ENCODE measurements around the gene MED4. TPM values are rescaled to one million over a fixed set of nuclear protein-coding genes. Genes with fewer than 3 reads are reported as not detected.
"Not testable (repeated sequence)": the region's sequence is repeated elsewhere in the genome, so short reads cannot be mapped to it uniquely, and the experiment has no call there.

MED4 gene
- polyA plus RNA-seq, 4 donors = 79.8 to 106 (median 86.0) TPM

DNA sequence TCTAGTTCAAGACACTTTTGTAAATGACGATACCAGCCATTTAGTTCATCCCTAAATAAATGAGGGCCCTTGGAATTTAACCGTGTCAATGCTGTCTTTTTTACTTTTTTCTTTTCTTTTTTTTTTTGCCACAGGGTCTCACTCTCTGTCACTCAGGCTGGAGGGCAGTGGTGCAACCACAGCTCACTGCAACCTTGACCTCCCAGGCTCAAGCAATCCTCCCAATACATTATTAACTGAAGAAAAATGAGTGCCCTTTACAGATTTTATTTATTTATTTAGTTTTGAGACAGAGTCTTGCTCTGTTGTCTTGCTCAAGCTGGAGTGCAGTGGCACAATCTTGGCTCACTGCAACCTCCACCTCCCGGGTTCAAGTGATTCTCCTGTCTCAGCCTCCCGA is 2.9 kb upstream of the MED4 start:
- no peak for DNase-seq (ENCODE audit: low read depth in 4 of 4, low spot score in 2 of 4)

DNA sequence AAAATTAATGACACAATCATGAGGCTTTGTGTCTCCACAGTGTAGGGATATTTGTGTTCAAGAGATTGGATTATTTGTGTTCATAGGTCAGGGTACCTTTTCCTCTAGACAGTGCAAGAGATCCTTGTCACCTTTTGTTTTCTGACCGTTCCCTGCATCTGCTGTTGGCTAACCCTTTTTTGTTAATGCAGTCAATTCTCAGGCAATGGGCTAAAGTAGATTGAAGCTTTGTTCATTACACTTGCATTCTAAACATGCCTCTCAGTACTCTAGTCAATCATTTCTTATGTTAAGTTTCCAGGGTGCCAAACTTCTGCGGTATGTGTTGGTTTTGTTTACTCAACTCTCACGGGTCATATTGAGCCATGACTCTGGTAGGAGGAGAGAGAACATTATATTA is 1.8 kb upstream of the MED4 start:
- DNase-seq (ENCODE audit: low read depth in 4 of 4, low spot score in 2 of 4) = no peak

DNA sequence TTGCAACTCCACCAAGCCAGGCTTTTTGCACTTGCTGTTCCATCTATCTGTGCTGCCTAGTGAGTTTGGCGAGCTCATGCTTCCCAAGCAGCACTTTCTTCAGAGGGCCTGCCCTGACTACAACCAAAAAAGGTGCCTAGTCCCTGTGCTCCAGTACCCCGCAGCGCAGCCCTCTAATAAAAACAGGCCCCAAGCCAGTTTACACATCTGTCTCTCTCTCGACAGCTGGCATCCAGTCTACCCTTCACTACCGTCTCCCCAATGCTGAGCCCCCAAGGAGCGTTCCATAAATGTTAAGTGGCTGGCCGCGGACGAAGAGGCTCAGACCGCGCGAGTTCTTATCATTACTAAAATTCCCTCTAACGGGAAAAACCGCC is 512 bp downstream of the MED4 start:
- DNase-seq (ENCODE audit: low read depth in 4 of 4, low spot score in 2 of 4) = no peak

DNA sequence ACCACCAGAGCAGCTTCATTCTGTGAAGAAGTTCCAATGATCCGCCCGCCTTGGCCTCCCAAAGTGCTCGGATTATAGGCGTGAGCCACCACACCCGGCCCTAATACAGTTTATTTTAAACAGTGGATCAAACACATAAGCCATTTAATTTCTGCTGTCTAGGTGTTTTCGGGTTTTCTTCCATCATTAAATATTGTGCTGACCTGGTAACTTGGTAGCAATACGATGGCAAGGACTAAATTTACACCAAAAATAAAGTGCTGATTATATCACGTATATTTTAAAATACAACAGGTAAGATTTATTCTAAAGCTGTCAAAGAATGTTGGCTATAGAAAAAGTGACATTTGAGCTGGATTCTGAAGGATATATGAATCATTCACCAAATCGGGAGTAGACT is 1.3 kb downstream of the MED4 start:
- no peak for DNase-seq (ENCODE audit: low read depth in 4 of 4, low spot score in 2 of 4)

DNA sequence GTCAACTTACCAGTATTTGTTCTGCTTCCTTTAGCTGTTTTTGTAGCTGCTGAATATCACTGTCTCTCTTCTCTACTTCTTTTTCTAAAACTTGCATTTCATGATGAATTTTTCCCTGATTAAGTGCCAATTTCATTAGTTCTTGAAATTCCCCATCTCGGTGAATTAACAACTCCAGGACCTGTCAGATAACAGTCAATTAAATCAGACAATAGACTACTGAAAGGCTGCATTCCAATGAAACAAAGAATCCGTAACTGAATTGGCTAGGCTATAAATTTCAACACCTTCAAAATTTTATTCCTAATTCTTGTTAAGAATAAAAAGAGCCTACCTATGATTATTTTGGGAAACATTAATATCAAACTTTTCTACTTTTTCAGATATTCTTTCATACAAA is 8.6 kb downstream of the MED4 start:
- DNase-seq (ENCODE audit: low read depth in 4 of 4, low spot score in 2 of 4) = no peak

DNA sequence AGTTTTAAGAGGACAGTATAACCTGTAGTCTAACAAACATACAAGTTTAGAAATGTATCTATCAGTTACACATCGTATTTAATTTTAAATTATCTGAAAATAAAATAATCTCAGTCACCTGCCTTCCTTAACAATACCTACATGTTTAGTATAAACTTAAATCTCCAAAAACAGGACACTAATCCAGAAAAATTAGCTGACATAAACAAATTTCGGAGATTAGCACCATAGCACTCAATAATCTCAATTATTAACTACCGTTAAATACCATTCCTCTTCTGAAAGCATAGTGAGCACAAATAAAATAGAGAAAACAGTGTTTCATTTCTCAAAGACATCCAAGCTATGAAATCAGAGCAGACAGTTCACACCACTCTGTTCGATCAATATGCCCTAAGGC is 13.2 kb downstream of the MED4 start:
- no peak for DNase-seq (ENCODE audit: low read depth in 4 of 4, low spot score in 2 of 4)

DNA sequence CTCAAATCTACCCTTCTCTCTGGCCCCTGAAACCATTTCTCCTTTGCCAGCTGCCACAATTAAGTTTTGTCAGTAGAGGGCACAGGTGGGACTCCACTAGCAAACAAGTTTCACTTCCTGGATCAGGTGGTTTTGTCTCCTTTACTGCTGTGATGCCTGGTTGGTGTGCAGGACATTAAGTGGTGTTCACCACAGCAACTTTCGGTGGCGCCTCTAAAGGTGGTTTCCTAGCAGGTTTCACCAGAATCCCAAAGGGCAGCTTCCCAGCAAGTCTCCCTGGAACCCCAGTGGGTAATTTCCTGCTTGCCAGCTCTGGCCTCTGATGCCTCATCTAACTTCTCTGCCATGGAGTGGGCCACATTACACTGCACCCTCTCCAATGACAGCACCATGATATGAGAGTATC is 16.6 kb downstream of the MED4 start:
- DNase-seq (ENCODE audit: low read depth in 4 of 4, low spot score in 2 of 4) = no peak

DNA sequence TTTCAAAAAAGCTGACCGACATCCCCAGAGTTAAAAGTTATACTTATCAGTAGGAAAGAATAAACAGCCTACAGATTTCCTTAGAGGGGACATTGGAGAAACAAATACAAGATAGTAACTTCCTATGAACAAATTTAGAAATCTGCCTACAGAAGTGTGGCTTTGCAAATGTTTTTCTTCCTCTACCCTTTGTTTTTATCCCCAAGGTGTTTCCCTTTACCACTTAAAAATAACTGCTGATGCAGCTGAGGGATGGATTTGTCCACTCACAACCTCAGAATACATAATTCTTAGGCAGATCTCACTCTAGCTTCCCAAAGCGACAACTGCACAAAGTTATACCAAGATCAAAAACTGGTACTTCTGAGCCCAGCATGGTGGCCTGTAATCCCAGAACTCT is 20.9 kb downstream of the MED4 start:
- DNase-seq (ENCODE audit: low read depth in 4 of 4, low spot score in 2 of 4) = no peak

DNA sequence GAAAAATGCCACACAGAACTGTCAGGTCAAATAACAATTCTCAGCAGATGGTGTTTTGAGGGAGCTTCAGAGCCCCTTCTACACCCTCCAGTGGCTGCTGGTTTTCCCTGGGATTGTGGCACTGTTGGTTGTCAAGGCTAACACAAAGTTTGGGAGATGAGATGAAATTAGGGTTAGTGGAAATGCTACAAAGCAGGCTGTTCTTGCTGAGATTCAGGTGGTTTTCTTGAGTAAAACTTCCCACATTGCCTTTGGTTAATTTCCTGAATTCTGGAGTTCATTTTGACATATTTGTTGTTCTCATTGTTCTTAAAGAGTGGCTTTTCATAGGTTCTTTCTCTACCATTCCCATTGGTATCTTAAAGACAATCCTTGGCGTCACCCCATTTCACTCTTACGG is 22.1 kb downstream of the MED4 start:
- DNase-seq (ENCODE audit: low read depth in 4 of 4, low spot score in 2 of 4) = no peak

DNA sequence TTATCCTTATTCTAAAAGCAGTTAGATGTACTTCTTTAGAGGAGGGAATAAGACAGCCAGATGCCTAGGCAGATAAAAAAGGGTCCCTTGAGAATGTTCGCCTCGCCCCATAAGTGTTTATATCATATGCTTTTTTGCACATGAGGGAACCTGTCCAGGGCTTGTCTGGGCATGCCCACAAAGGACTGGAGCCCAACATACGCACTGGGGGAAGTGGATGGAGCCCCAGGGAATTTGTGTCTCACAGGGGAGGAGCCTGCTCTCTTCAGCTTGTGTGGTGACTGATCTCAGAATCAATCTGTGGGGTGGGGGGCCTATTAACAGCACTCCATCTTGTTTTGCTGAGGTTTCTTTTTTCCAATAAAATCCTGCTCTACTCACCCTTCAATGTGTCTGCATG is 22.6 kb downstream of the MED4 start:
- DNase-seq (ENCODE audit: low read depth in 4 of 4, low spot score in 2 of 4) = no peak

DNA sequence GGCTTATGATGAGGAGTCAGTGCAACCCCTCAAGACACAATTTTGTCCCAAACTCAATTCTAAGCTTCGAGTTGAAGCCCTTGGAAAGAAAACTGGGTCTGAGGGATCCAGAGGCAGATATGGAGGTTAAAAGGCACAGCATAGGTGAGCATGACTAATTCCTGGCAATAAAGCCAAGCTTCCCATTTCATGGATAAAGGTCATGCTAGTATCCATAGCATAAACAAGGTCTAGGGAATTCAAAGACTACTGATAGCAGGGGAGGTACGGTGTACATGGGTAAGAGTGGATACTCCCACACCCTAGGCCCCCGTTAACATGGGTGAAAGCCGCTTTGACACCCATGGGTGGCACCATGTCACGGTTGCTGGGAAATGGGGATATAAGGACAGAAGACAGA is 24.0 kb downstream of the MED4 start:
- DNase-seq (ENCODE audit: low read depth in 4 of 4, low spot score in 2 of 4) = no peak

DNA sequence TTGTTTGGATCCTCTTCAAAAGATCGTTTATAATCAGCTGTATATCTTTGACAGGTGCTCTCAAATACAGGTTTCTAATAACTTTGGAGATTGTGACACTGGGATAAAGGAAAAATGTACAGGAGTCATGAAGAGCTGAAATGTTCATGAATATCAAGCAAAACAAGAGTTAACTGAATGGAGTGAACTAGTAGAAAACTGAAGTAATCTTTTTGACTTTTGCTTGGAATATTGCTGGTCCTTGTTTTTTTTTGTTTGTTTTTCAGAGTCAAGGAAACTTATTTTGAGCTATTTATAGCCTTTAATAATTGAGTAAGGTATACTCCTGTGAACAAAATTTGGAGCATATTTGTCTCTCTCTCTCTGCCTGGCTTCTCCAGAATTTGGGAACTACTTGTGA is 25.3 kb downstream of the MED4 start:
- DNase-seq (ENCODE audit: low read depth in 4 of 4, low spot score in 2 of 4) = no peak

DNA sequence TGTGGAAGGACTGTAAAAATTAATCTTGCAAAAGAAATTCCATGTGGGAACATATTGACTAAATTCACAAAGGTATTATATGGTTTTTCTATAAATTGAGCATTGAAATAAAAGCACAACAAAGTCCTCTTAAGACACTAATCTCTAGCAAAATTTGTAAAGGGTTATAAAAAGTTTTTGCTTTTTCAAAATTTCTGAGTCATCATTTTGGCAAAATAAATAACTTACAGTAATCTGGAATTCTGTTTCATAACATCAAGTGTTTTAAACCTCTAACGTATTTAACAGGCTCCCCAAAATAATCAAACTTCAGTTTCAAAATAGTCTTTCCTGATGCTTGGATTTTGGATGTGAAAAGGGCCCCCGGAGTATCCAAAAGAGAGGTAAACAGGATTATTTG is 26.0 kb downstream of the MED4 start:
- DNase-seq (ENCODE audit: low read depth in 4 of 4, low spot score in 2 of 4) = no peak

DNA sequence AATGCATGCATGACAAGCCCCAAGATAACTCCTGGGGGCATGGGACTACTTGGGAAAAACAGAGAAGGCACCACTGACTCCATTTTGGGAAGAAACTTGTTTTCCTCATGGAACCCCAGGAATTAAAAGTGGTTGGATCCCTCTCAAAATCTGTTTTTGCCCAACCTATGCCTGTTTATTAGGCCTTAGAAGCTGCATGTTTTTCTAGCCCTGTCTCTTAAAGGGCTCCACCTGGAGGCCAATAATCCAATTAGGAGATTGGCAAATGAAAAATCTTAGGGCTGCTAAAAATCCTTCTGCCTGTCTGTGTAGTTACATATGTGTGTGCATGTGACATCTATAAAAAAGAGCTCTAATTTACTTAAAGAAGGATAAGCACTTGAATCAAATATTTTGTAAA is 26.9 kb downstream of the MED4 start:
- no peak for DNase-seq (ENCODE audit: low read depth in 4 of 4, low spot score in 2 of 4)

DNA sequence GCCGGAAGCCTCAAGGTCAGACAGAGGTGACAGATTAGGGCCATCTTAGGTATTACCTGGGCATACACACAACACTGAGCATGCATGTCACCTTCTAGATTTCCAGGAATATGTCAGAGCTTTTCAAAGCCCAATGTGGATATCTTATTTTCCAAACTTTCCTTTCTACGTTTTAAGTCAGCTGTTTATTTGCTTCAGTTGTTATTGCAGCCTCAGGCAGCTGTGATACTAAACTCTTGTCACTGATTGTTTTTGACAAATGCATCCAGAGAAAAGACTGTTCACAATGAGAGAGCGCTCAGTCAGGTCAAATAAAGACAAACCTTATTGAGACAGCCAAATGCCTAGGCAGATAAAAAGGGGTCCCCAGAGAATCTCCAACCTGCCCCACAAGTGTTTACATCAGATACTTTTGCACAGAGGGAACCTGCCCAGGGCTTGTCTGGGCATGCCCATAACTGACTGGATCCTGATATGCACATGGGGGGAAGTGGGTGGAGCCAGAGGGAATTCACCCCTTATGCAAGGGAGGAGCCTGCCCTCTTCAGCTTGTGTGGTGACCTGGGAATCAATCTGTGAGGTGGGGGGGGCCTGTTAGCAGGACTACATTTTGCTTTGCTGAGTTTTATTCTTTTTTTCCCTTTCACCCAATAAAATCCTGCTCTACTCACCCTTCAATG is 28.5 kb downstream of the MED4 start:
- DNase-seq (ENCODE audit: low read depth in 4 of 4, low spot score in 2 of 4) = no peak

DNA sequence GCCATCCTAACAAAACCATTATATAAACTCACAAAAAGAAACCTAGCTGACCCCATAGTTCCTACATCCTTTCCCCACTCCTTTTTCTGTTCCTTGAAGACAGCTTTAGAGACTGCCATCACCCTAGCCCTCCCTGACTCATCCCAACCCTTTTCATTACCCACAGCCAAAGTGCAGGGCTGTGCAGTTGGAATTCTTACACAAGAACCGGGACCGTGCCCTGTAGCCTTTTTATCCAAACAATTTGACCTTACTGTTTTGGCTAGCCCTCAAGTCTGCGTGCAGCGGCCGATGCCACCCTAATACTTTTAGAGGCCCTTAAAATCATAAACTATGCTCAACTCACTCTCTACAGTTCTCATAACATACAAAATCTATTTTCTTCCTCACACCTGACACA is 35.0 kb downstream of the MED4 start:
- not testable (repeated sequence) for DNase-seq (ENCODE audit: low read depth in 4 of 4, low spot score in 2 of 4)

DNA sequence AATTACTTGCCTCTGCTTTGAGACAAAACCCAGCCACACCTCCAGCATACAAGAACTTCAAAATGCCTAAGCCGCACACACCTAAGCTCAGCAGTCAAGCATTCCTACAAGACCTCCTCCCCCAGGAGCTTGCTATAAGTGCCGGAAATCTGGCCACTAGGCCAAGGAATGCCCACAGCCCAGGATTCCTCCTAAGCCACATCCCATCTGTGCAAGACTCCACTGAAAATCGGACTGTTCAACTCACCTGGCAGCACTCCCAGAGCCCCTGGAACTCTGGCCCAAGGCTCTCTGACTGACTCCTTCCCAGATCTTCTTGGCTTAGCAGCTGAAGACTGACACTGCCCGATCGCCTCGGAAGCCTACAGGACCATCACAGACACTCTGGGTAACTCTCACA is 36.4 kb downstream of the MED4 start:
- DNase-seq (ENCODE audit: low read depth in 4 of 4, low spot score in 2 of 4) = not testable (repeated sequence)

DNA sequence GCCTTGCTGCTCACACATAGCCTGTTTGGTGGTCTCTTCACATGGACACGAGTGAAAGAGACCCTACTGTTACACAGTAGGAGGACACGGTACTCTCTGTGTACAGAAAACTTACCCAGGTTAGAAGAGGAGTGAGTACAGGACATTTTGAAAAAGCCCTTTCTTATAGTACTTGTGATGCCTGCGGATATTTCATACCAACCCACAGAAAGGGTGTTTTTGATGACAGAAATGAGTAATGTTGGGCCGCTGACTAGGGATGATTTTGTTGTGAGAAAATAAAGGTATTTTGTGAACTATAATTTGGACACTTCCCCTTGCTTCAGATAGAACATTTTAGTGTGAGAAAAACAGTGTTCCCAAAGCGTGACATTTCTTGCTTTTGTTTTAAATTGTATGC is 39.2 kb downstream of the MED4 start:
- no peak for DNase-seq (ENCODE audit: low read depth in 4 of 4, low spot score in 2 of 4)

DNA sequence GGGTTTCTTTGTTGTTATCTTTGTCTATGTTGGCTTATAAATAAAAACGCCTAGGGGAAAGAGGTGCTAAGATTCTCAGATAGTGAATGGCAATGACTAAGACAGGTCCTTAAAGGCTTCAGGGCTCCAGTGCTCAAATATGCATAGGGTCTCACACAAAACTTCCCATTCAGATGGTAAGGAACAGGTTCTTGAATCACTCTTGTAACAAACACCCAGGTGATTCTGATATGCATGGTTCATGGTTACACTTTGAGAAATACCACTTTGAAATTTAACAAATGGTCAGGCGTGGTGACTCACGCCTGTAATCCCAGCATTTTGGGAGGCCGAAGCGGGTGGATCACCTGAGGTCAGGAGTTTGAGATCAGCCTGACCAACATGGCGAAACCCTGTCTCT is 40.3 kb downstream of the MED4 start:
- no peak for DNase-seq (ENCODE audit: low read depth in 4 of 4, low spot score in 2 of 4)

DNA sequence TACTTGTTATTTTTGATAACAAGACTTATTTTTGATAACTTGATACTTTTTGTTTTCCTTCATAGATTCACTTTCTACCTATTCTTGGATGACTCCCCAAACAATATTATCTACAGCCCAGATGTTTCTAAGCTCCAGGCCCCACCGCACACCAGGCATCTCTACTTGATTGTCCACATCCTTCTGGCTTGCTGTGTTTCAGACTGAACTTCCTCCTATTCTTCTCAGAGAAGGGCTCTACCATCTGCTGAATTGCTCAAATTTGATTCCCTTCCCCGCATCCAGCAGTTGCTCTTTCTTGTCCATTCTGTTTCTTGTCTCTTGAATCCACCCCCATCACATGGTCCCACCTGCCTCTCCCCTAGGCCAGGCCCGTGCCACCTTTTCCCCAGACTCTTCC is 44.4 kb downstream of the MED4 start:
- DNase-seq (ENCODE audit: low read depth in 4 of 4, low spot score in 2 of 4) = no peak

DNA sequence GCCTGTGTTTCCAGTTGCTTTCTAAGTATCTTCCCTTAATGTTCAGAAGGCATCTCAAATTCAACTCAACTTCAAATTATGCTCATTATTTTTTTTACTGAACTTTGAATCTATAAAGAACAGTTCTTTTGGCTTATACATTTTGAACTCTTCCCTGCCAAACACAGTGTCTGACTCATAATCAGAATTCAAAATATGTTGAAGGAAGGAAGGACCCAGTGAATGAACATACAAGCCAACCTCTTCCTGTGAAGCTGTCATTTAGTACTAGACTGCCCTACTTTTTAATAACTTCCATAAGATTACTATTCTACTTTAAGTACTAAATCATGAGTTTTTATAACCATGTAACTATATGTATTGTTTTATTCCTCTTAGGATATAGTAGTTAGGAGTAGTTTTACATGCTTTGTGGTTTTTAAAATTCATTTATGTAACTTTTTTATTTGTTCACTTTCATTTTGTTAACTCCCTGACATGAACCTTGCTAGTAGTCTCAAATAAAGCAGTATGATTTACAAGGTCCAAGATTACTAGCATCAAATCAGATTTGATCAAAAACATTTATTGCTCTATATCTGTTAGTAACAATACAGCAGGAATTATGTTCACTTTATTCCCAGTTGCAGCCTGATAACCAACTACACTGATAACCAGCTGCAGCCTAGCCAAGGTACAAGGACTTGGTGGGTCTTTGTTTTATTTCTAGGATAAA is 51.0 kb downstream of the MED4 start:
- no peak for DNase-seq (ENCODE audit: low read depth in 4 of 4, low spot score in 2 of 4)

DNA sequence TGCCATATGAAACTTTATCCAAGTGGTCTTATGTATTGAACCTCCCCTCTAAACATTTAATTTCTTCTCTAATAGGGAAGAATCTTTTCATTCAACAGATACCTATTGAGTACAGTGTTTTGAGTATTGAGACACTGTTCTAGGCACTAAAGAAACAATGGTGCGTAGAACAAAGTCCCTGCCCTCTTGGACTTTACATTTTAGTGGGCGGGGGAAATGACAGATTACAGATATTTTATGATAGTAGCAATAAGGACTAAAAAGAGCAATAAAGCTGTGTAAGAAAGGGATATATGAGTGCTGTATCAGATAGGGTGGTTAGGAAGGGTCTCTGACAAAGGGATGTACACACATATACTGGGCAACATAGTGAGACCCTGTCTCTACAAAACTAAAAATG is 52.0 kb downstream of the MED4 start:
- DNase-seq (ENCODE audit: low read depth in 4 of 4, low spot score in 2 of 4) = no peak

DNA sequence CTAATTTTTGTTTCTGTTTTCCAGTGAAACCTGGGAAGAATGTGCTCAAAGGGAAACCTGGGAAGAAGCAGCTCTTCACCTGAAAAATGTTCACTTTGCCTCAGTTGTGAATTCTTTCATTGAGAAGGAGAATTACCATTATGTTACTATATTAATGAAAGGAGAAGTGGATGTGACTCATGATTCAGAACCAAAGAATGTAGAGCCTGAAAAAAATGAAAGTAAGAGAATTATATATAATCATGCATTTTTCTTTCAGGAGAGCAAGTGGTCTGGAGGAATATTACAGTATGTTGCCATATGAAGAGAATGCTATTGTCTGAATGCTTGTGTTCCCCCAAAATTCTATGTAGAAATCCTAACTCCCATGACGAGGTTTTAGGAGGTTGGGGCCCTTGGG is 54.0 kb downstream of the MED4 start:
- no peak for DNase-seq (ENCODE audit: low read depth in 4 of 4, low spot score in 2 of 4)

Measured in left renal cortex interstitium (tissue), 4 donors.